ENCODE measurements around the gene CALHM4. TPM values are rescaled to one million over a fixed set of nuclear protein-coding genes. Genes with fewer than 3 reads are reported as not detected.

CALHM4 gene
- total and polyA plus RNA-seq, 2 of the 8 experiments (the other 6 are each of a cell fraction or from before 2014, with no cell fraction given) = not detected

GRCh38 chr6:116557893-116558292, 4.3 kb downstream of the CALHM4 start:
- no peak for FAIRE-seq

More at GRCh38 chr6:116557893-116558292, 4.3 kb downstream of the CALHM4 start:
- TF ChIP-seq CHD1 (IDR thresholded peaks at IDR 0.05; ENCODE audit: low read depth, low read length) = no peak
- TF ChIP-seq RAD21 (IDR thresholded peaks at IDR 0.05 in 1 of 2, conservative IDR thresholded peaks at IDR 0.05 in 1 of 2; ENCODE audit: low read depth in 2 of 2, low read length in 2 of 2) = no peak
- TF ChIP-seq MAX (IDR thresholded peaks at IDR 0.05) = no peak
- no peak for TF ChIP-seq SIN3A (conservative IDR thresholded peaks at IDR 0.05 in 1 of 2, IDR thresholded peaks at IDR 0.05 in 1 of 2; ENCODE audit: low read depth in 1 of 2, low read length in 2 of 2)
- ChIA-PET POLR2A (ENCODE audit: partially characterized antibody) (interaction anchor here (1.1 to 3.1 kb wide), 3 partner anchors 17 to 278 kb away, joined by 3 to 16 read pairs (median 4); partner anchors contain the start of genes RSPH4A and TSPYL1), CTCF (ENCODE audit: partially characterized antibody) (interaction anchor here (1.1 to 6.7 kb wide), 5 partner anchors 13 to 289 kb away, joined by 5 to 59 read pairs (median 12); partner anchors contain the start of gene RWDD1)
- no peak overlapping the region for H3K23ac ChIP-seq (ENCODE audit: insufficient read length)
- H3K23me2 ChIP-seq (ENCODE audit: low read depth, low read length) = no peaks in the 10 kb centered on the region
- H3K18ac ChIP-seq (ENCODE audit: extremely low read depth, low read length) = no peak overlapping the region
- DNase-seq (ENCODE audit: low read depth in 1 of 2, low spot score in 2 of 2) = no peak
- no peaks in the 10 kb centered on the region for H3K79me2 ChIP-seq (ENCODE audit: control insufficient read depth in 1 of 2, insufficient read depth in 2 of 2, low read length in 2 of 2)
- H2AK5ac ChIP-seq (ENCODE audit: low read depth, low read length) = no peak overlapping the region
- H3K4ac ChIP-seq (replicated peaks; ENCODE audit: insufficient read length, low read depth, low read length) = no peak overlapping the region
- H3K9me3 ChIP-seq (ENCODE audit: insufficient read depth in 2 of 2, low read depth in 1 of 2, low read length in 1 of 2) = no peaks in the 10 kb centered on the region
- no peaks in the 10 kb centered on the region for H3K27me3 ChIP-seq (replicated peaks in 1 of 4; ENCODE audit: control insufficient read depth in 3 of 4, extremely low read depth in 1 of 4, insufficient read depth in 3 of 4, low read length in 3 of 4)
- no peak overlapping the region for H3K4me3 ChIP-seq (ENCODE audit: extremely low read depth in 1 of 4, insufficient read depth in 2 of 4, low read depth in 3 of 4, low read length in 4 of 4)
- H2BK120ac ChIP-seq (replicated peaks; ENCODE audit: low read depth, low read length) = no peak overlapping the region
- no peaks in the 10 kb centered on the region for H4K20me1 ChIP-seq (replicated peaks in 1 of 2; ENCODE audit: control insufficient read depth in 1 of 2, insufficient read depth in 2 of 2, low read length in 2 of 2)
- no peak overlapping the region for H2BK15ac ChIP-seq (ENCODE audit: low read length)
- no peaks in the 10 kb centered on the region for H3K79me1 ChIP-seq (ENCODE audit: low read depth, low read length)
- H3K56ac ChIP-seq (replicated peaks; ENCODE audit: insufficient read length, low read depth, low read length) = no peak overlapping the region
- no peak overlapping the region for H2BK20ac ChIP-seq (ENCODE audit: low read length)
- 84% methylated on average over 5 of the region's 5 CpGs; no CpG with 5 or more reads in 1 of the 2 experiments for WGBS, 2 experiments (ENCODE audit: extremely low coverage in 1 of 2, insufficient coverage in 1 of 2, insufficient read length in 1 of 2, insufficient replicate concordance in 2 of 2, low coverage in 1 of 2, low lambda C conversion rate in 2 of 2, missing lambda C conversion rate in 1 of 2)
- H2BK5ac ChIP-seq (ENCODE audit: low read depth, low read length) = no peak overlapping the region
- no peak overlapping the region for H3K9ac ChIP-seq (replicated peaks in 1 of 4; ENCODE audit: extremely low read depth in 1 of 4, low read depth in 3 of 4, low read length in 3 of 4)
- peak overlapping the region; percentile 86; the same call in 1 of the 2 replicates for H2AFZ ChIP-seq (ENCODE audit: low read length)
- H3K36me3 ChIP-seq (ENCODE audit: control insufficient read depth in 2 of 4, insufficient read depth in 4 of 4, low read length in 3 of 4) = no peaks in the 10 kb centered on the region
- H3K27ac ChIP-seq (ENCODE audit: low read depth, low read length) = no peak overlapping the region
- no peak overlapping the region for H4K91ac ChIP-seq (replicated peaks; ENCODE audit: insufficient read length, low read length)
- no peaks in the 10 kb centered on the region for H3K4me1 ChIP-seq (replicated peaks in 1 of 4; ENCODE audit: control insufficient read depth in 3 of 4, insufficient read depth in 4 of 4, low read length in 3 of 4)
- no peak overlapping the region for H2BK12ac ChIP-seq (ENCODE audit: low read depth, low read length)
- no peak overlapping the region for H4K5ac ChIP-seq (ENCODE audit: insufficient read length, low read depth, low read length)
- no peak overlapping the region for H3K4me2 ChIP-seq (ENCODE audit: insufficient read depth in 1 of 2, low read depth in 2 of 2, low read length in 2 of 2)
- no peak overlapping the region for H3K14ac ChIP-seq (ENCODE audit: insufficient read length)
- no peak overlapping the region for H4K8ac ChIP-seq (ENCODE audit: extremely low read depth, insufficient read depth, low read length)
